HG03196 (cell line): Measurements from ENCODE around the gene MRO.

Experiments
- ATAC-seq: cut with Tn5 transposase; IDR thresholded peaks from one replicate; pipeline ENCODE4 v1.9.1; 2021; ENCODE audit not compliant: unreplicated experiment

The MRO gene

DNA sequence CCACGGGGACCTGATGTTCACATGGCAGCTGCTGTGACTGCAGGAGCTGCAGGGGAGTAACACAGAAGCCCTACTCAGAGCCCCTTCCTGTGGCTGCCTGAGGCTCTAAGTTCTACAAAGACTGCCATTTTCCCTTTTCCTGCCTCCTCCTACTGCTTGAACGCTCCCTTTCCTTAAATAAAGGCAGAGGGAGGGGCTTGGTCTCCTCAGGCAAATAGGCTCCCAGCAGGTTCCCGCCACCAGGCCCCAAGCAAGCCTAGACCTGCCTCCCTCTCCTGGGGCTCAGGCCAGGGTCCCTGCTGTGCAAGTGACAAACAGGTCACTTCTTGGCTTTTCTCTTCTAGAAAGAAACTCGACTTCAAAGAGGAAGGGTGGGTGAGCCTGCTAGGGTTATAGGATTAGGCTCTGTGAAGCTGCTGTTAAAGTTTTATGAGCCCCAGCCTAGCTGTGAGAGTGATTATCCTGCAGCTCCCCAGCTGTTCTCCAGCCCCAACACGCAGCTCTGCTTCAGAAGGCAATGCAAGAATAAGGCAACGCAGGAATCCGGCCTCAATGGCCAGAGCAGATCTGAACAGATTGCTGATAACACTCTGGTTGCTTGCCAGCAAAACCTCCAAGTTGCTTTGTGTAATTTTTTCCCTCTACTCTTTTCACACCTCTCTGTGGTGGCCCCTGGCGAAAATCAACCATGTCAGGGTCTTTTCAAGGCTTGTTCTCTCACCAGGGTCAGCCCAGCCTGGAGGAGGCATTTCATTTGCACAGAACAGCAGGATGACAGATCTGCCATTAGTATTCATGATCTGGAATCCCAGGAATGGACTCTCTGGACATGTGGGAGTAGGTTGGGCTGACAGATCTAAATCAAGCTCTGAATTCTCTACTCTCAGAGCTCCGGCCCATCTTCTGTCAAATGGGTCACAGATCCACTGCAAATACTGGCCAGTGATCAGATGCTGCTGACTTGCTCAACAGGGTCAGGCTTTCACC is 71.3 kb downstream of the MRO start:
- ATAC-seq, result no peak

DNA sequence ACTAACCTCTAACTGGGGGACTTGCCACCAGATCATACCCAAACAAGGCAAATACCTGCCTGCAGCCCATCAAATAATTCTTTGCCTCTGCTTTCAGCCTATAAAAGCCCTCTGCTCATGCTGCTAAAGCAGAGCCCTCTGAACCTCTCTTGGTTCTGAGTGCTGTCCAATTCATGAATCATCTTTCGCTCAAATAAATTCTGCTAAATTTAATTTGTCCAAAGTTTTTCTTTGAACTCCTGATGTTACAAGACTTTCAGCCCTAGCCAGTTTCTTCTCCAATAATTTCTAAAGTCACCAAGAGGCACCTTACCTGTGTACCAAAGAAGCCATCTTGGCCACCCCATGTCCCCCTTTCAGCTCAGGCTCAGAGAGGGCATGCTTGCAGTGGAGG is 72.0 kb downstream of the MRO start:
- ATAC-seq, result no peak

DNA sequence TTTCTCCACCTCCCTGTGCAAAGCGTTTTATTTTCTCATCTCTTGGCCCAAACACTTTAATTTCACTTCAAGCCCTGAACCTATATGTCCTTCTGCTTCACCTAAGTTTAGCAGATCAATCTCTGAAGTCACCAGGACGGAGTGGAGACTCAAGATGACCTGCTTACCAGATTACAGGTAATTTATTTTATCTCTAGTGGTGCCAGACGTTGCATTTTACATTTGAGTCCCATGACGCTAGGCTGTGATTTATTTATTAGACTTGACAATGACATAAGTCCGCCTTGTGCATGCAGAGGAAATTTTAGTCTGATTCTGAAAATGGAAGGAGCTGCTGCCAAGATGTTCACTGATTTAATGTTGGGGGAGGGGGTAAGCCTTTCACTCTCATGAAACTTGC is 73.9 kb downstream of the MRO start:
- no peak for ATAC-seq
